ENCODE data around the gene SCN8A. TPM values are rescaled to one million over a fixed set of nuclear protein-coding genes. Genes with fewer than 3 reads are reported as not detected.

SCN8A gene
- total RNA-seq = 0.16 and 0.18 TPM in 2 replicates

DNA sequence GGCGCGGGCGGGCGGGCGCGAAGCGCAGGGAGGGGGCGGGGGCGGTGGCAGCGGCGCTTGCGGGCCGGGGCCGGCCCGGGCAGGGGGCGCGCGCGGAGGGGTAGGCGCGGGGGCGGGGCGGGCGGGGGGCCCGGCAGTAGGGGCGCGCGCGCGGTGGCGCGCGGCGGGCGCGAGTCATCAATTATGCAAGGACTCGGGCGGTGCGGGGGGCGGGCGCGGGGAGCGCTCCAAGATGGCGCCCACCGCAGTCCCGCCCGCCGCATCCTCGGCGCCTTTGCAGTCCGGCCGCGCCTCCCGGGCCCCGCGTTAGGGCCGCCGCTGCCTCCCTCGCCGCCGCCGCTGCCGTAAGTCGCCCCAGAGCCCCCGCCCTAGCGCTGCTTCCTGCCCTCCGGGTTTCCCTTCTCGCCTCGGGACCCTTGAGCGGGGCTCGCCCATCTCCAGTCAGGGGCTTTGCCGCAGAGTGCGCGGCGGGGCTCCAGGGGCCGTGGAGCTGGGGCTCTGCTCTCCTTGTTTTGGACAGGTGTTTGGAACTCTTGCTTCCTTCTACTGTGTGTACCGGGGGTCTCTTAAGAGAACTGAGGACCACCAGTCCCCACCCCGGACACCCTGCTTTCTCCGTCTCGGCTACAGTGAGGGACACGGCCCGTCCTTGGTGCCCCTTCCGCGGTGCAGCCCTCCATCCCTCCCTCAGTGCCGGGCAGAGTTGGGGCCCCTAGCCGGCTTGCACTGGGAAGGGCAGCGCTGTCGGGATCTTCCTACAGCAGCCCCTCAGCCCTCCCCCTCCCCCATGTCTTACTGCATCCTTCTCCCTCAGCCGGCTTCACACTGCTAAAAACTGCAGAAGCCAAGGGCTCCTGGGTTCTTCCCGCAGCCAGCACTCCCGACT lies at the start of gene SCN8A:
Gene SCN8A, plus strand, starts transcription at position 218 of the 886 bp plus-strand sequence. CDS start 71,585 bp downstream, outside the sequence.

GRCh38 chr12:51848326-51848727 lies 257.3 kb downstream of the SCN8A start, which contains the start of gene FIGNL2:
TSS of gene FIGNL2 (minus strand) at chr12:51848718. CDS start at chr12:51822413, 26,305 bp downstream.

Other genes with a start within 250 kb of the SCN8A start
- not detected in 2 replicates for gene CELA1, start 244.6 kb upstream of the SCN8A start, total RNA-seq
- 3.4 and 5.0 TPM in 2 replicates for gene GALNT6, start 199.8 kb upstream of the SCN8A start, total RNA-seq
- 0.49 TPM in 1 of 2 replicates, not detected in the other for gene SLC4A8, start 166.4 kb upstream of the SCN8A start, total RNA-seq